Skeletal muscle satellite cell (primary cell): ENCODE results near the gene CADM1.

Experiments used
- H3K27me3 ChIP-seq: 2 replicates; pipeline ENCODE4 v1.7.0; 2013; ENCODE audit warnings: low read length; ENCODE audit not compliant: control insufficient read depth, insufficient read depth
- H3K36me3 ChIP-seq: 2 replicates; pipeline ENCODE4 v1.7.0; 2013; ENCODE audit warnings: mild to moderate bottlenecking, control low read depth, low read length; ENCODE audit not compliant: insufficient read depth
- H3K4me1 ChIP-seq: 2 replicates; pipeline ENCODE4 v1.7.0; 2013; ENCODE audit warnings: low read length; ENCODE audit not compliant: control insufficient read depth, insufficient read depth
- H3K4me2 ChIP-seq: 2 replicates; pipeline ENCODE4 v1.7.0; 2013; ENCODE audit warnings: mild to moderate bottlenecking, low read length
- H3K4me3 ChIP-seq: 2 replicates; pipeline ENCODE4 v1.7.0; 2013; ENCODE audit warnings: low read length
- H3K9ac ChIP-seq: 2 replicates; pipeline ENCODE4 v1.7.0; 2013; ENCODE audit warnings: mild to moderate bottlenecking, low read depth, low read length, moderate library complexity
- H3K9me3 ChIP-seq: replicated peaks from 2 replicates; pipeline ENCODE4 v1.7.0; 2013; ENCODE audit warnings: mild to moderate bottlenecking, control low read depth, low read length

CADM1 gene

DNA sequence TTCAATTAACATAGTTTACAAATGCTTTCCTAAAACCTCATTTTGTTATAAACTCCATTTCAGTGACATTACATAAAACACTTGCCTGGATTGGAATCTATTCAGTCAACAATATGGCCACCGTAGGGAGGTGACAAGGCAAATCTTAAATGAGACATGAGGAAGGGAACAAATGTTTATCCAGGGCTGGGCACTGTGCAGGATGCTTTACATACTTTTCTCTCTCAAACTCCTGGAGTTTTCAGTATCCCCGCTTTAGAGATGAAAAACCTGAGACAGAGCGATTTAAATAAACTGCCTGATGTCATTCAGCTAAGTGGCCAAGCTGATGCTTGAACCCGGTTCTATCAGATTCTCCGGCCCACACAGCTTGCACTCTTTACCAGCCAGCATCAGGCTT lies 259.9 kb downstream of the CADM1 start:
- H3K4me1 ChIP-seq = no peaks in the 10 kb centered on the region
- no peaks in the 10 kb centered on the region for H3K36me3 ChIP-seq
- H3K27me3 ChIP-seq = no peaks in the 10 kb centered on the region
- no peak overlapping the region for H3K4me2 ChIP-seq
- H3K9me3 ChIP-seq = no peaks in the 10 kb centered on the region
- no peak overlapping the region for H3K4me3 ChIP-seq
- H3K9ac ChIP-seq = no peak overlapping the region

DNA sequence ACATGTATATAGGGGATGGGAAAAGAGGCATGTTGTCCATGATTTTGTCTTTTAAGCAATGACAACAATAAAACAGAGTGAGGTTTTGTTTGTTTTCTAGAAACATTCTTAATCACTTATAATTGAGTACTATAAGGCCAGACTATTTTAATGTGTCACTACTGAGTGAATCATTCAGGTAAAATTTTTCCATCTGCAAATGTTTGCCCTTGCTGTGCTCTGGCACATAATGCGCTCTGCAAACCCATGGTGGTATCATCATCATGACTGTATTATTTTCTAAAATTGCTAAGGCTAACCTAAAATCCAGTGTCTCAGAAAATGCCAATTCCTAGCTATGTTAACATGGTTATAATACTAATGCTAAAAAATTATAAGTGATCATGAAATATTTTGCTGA lies 261.2 kb downstream of the CADM1 start:
- H3K27me3 ChIP-seq = no peaks in the 10 kb centered on the region
- H3K9ac ChIP-seq = no peak overlapping the region
- H3K4me2 ChIP-seq = no peak overlapping the region
- H3K36me3 ChIP-seq = no peaks in the 10 kb centered on the region
- no peaks in the 10 kb centered on the region for H3K9me3 ChIP-seq
- H3K4me1 ChIP-seq = no peaks in the 10 kb centered on the region
- no peak overlapping the region for H3K4me3 ChIP-seq

DNA sequence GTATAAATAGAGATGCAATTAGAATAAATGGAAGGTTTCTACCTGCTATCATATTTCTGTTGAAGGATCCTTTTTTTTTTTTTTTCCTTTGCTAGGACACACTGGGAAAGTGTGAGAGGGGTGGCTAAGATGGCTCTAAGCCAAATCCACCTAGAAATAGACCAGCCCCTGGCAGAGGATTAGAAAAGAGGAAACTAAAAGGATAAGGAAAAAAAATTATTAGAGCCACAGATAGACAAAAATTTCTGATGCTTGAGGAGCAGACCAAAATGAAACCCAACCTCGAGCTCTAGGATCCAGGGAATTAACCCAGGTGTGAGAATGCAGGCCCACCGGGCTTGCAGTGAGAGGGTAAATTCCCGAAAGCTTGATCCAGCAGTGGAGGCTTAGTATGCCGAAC lies 262.3 kb downstream of the CADM1 start:
- Histone ChIP-seq H3K9me3 (no peaks in the 10 kb centered on the region), H3K4me3 (no peak overlapping the region), H3K4me2 (no peak overlapping the region), H3K27me3 (no peaks in the 10 kb centered on the region), H3K9ac (no peak overlapping the region), H3K36me3 (no peaks in the 10 kb centered on the region), H3K4me1 (no peaks in the 10 kb centered on the region)

DNA sequence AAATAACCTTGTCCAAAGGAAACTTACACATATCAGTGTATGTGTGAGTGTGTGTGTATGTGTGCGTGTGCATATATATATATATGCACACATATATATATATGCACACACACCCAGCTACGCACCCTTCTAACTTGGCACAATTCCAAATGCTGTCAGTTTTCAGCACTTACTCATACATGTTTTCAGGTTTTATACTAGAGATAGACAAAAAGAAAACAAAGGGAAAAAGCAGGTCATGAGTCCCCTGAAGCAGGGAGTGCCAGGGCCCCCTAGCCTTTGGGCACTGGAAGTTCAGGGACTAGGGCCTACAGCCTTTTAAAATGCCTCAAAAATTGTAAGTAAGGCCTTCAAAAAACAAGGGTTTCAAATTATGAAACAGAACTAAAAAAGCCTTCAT lies 265.4 kb downstream of the CADM1 start:
- Histone ChIP-seq H3K27me3 (no peaks in the 10 kb centered on the region), H3K9ac (no peak overlapping the region), H3K4me2 (no peak overlapping the region), H3K4me1 (no peaks in the 10 kb centered on the region), H3K4me3 (no peak overlapping the region), H3K9me3 (no peaks in the 10 kb centered on the region), H3K36me3 (no peaks in the 10 kb centered on the region)

DNA sequence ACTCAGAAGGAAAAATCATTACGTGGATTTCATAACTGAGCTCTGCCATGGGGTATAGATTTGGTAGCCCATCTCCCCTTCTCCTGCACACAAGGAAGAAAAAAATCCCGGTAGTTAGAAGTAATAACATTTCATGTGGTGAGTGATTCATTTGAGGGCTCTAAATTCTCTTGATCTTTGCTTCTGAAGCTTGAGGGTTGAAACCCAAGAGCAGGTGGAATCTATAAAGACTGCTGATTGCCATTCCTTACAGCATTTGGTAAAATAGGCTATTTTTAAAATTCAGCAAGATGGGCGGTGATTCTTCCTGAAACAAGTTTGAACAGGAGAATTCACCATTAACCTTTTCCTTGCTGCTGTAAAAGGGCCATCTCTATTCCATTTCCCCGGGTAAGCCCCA lies 266.1 kb downstream of the CADM1 start:
- Histone ChIP-seq H3K27me3 (no peaks in the 10 kb centered on the region), H3K4me2 (no peak overlapping the region), H3K9ac (no peak overlapping the region), H3K36me3 (no peaks in the 10 kb centered on the region), H3K4me3 (no peak overlapping the region), H3K4me1 (no peaks in the 10 kb centered on the region), H3K9me3 (no peaks in the 10 kb centered on the region)

DNA sequence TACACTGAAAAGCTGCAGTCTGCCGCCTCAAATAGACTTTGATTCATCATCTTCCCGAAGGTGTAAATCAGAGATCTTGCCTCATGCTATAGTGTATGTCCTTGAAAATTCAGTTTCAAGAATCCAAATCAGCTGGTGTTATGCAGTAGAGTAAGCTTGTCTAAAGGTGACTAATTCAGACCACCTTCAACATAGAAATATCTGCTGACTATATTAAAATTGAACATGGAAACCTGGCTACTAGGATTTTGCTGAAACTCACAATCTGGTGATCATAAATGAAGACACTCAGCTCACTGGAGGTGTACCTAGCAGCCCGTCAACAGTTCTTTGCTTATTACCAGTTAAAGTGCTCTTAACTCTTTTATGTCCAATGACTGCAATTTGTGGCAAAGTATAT lies 266.6 kb downstream of the CADM1 start:
- Histone ChIP-seq H3K4me3 (no peak overlapping the region), H3K4me2 (no peak overlapping the region), H3K27me3 (no peaks in the 10 kb centered on the region), H3K36me3 (no peaks in the 10 kb centered on the region), H3K9ac (no peak overlapping the region), H3K4me1 (no peaks in the 10 kb centered on the region), H3K9me3 (no peaks in the 10 kb centered on the region)

DNA sequence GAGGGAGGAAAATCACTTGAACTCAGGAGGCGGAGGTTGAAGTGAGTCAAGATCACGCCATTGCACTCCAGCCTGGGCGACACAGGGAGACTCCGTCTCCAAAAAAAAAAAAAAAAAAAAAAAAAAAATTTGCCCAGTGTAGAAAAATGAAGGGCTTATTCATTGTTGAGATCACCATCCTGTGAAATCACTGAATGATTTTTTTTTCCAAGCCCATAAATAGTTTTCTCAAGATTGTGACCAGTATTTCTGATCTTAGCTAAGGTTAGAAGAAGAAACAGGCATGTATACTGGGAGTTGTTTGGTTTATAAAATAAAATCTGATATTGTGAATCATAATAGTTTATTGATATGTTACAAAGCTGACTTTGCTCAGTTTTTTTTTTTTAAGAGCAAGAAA lies 269.4 kb downstream of the CADM1 start:
- H3K9ac ChIP-seq = no peak overlapping the region
- no peaks in the 10 kb centered on the region for H3K9me3 ChIP-seq
- H3K4me3 ChIP-seq = no peak overlapping the region
- H3K4me1 ChIP-seq = no peaks in the 10 kb centered on the region
- no peaks in the 10 kb centered on the region for H3K36me3 ChIP-seq
- H3K4me2 ChIP-seq = no peak overlapping the region
- no peaks in the 10 kb centered on the region for H3K27me3 ChIP-seq

DNA sequence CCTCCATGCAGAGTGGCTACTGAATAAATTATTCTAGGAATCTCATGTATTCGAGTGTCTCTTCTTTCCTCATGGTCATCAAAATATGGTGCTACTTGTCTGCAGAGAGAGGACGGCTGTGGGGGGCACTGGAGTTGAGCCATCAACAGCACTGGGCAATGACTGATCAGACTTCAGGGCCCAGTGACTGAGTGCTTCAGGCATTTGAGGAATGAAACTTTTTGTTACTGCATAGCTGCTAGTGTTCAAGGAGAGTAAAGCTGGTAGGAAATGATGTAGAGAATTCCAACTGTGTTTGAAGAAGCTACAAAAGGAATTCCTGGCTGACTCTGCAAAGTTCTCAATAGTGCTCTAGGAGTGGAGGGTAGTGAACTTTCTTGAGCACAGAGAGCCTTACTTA lies 277.7 kb downstream of the CADM1 start:
- H3K27me3 ChIP-seq = no peaks in the 10 kb centered on the region
- peaks cover 37% of the 10 kb centered on the region for H3K4me1 ChIP-seq
- H3K9ac ChIP-seq = no peak overlapping the region
- no peaks in the 10 kb centered on the region for H3K9me3 ChIP-seq
- H3K36me3 ChIP-seq = no peaks in the 10 kb centered on the region
- H3K4me2 ChIP-seq = peak overlapping the region; percentile 15
- no peak overlapping the region for H3K4me3 ChIP-seq

DNA sequence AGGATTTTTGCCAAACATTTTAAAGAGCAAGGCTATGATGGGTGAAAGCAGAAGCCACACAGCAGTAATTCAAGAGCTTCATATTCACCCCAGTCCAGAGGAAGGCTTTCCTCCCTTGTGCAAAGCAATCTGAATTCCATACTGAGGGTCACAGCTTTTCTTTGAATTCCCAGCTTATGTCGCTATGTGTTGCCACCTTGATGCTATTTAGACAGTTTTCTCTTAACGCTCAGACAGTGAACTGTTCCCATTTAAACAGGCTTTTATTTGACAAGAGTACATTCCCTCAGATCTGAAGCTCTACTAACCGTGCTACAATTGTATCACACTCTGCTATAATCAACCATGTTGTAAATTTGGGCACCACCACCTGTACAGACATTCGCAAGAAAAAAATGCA lies 279.7 kb downstream of the CADM1 start:
- no peaks in the 10 kb centered on the region for H3K36me3 ChIP-seq
- no peak overlapping the region for H3K9ac ChIP-seq
- H3K9me3 ChIP-seq = no peaks in the 10 kb centered on the region
- no peak overlapping the region for H3K4me2 ChIP-seq
- peaks cover 39% of the 10 kb centered on the region for H3K4me1 ChIP-seq
- no peak overlapping the region for H3K4me3 ChIP-seq
- no peaks in the 10 kb centered on the region for H3K27me3 ChIP-seq

DNA sequence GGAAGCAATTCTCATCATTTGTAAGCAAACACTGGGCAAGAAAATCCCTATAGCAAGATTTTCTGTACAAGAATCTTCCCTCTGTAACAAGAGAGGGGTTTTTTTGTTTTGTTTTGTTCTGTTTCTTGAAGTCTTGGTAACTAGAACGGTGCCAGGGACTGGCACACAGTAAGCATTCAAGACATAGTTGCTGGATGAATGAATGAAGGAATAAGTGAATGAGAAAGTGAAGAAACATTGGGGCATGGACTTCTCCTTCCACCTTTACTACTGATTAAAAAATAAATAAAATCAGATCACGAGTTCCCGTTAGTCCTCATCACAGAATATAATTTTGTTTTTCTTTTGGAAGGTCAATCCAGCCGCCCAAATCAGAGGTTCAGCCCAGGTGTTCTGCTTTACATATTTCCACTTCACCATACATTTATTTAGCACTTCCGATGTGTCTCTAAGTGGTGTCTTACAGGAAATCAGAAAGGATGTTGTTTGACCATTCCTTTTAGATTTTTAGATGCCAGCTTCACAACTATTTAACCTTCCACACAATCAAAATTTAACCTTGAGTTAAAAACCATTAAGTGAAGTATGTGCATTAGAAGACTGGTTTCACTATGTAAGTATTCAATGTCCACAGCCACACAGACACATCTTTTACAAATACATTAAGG lies 281.2 kb downstream of the CADM1 start:
- H3K4me1 ChIP-seq = peaks cover 39% of the 10 kb centered on the region
- peak overlapping the region; percentile 29 for H3K4me2 ChIP-seq
- no peaks in the 10 kb centered on the region for H3K36me3 ChIP-seq
- H3K4me3 ChIP-seq = no peak overlapping the region
- H3K27me3 ChIP-seq = no peaks in the 10 kb centered on the region
- H3K9ac ChIP-seq = no peak overlapping the region
- no peaks in the 10 kb centered on the region for H3K9me3 ChIP-seq

DNA sequence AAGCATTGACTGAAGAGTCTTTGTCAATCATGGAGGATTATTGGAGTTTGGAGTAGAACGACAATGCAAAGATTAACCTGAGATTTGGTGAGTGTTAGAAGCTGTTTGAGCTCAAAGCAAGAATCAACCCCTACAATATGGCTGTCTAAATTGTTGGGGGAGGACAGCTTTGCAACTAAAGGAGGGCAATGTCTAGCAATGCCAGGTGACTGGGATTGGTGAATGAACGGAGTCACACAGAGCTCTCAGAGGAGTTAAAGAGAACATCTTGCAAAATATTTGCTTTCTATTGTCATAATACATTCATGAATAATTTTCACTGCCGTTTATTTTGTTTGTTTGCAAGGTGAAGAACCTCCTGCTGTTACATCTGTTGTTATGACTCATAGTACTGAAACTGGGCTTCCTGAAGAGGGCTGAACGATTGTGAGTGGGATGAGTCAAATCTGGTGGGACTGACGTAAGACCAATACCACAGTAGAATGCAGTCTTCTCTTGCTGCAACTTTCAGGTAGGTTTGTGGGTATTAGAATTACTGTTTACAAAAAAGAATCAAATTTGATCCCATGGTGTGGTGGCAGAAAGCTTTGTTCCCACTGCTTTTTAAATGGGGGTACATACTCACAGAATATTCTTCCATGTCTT lies 281.9 kb downstream of the CADM1 start:
- H3K4me2 ChIP-seq = peak overlapping the region; percentile 55
- H3K27me3 ChIP-seq = no peaks in the 10 kb centered on the region
- no peak overlapping the region for H3K9ac ChIP-seq
- H3K36me3 ChIP-seq = no peaks in the 10 kb centered on the region
- no peak overlapping the region for H3K4me3 ChIP-seq
- H3K9me3 ChIP-seq = no peaks in the 10 kb centered on the region
- peaks cover 39% of the 10 kb centered on the region for H3K4me1 ChIP-seq

DNA sequence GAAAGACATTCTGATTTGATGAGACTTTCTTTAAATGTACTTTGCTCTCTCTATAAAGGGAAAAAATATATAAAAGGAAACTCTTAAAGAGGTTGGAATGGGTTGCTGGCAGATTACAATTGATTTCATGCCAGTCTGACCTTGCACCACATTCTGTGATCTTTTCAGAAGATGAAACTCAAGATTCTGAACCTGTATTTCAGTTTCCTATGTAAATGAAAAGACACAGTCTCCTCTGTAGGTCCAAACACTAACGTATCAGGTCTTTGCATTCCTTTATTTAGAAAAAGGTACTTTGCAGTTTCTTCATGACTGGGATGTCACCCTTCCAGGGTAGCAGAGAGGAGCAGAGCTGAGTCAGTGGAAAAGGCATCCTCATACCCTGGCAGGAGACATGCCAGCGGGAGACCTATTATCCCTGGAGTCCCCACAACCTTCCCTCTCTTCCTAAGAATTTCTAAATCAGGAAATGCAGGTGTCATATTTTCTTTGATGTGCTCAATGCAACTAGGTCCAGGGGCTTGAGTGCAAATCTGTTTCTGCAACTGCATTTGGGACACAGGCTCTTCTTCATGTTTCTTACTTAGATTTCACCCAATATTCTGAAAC lies 282.6 kb downstream of the CADM1 start:
- Histone ChIP-seq H3K9me3 (no peaks in the 10 kb centered on the region), H3K9ac (no peak overlapping the region), H3K4me1 (peaks cover 31% of the 10 kb centered on the region), H3K27me3 (no peaks in the 10 kb centered on the region), H3K4me2 (peak overlapping the region; percentile 55), H3K36me3 (no peaks in the 10 kb centered on the region), H3K4me3 (no peak overlapping the region)
